Bone marrow (tissue), 2 donors: ENCODE results near the gene TEF.
"Not testable (repeated sequence)": the region's sequence is repeated elsewhere in the genome, so short reads cannot be mapped to it uniquely, and the experiment has no call there.

Source experiments
- DNase-seq, 2 donors: peaks; one replicate each; lab custom pipeline; 2025; lab: John Stamatoyannopoulos, UW

Gene TEF

GRCh38 chr22:41383085-41383484 is 1.3 kb downstream of the TEF start:
- no peak for DNase-seq

- DNase-seq: no peak
Measured at GRCh38 chr22:41384128-41384527, 2.4 kb downstream of the TEF start.

- DNase-seq: no peak
Measured at GRCh38 chr22:41387341-41387740, 5.6 kb downstream of the TEF start.

- no peak for DNase-seq
Measured at GRCh38 chr22:41394012-41394356, 12.2 kb downstream of the TEF start.

- DNase-seq: no peak
Measured at GRCh38 chr22:41395531-41396240, 13.9 kb downstream of the TEF start.

GRCh38 chr22:41397143-41397811 is 15.5 kb downstream of the TEF start:
- no peak for DNase-seq

GRCh38 chr22:41398921-41399320 is 17.2 kb downstream of the TEF start:
- no peak for DNase-seq

- peak in 1 of 2 donors; percentile 18 for DNase-seq
Measured at GRCh38 chr22:41401781-41402648, 20.3 kb downstream of the TEF start.

- DNase-seq: not testable (repeated sequence)
Measured at GRCh38 chr22:41402851-41403250, 21.1 kb downstream of the TEF start.

- peak; percentile 53 to 91 for DNase-seq
Measured at GRCh38 chr22:41403532-41404318, 22.0 kb downstream of the TEF start.

GRCh38 chr22:41405588-41405987 is 23.8 kb downstream of the TEF start:
- no peak for DNase-seq

- no peak for DNase-seq
Measured at GRCh38 chr22:41406410-41406809, 24.7 kb downstream of the TEF start.

- no peak for DNase-seq
Measured at GRCh38 chr22:41407433-41407832, 25.7 kb downstream of the TEF start.

- DNase-seq: no peak
Measured at GRCh38 chr22:41408665-41409064, 26.9 kb downstream of the TEF start.

- DNase-seq: no peak
Measured at GRCh38 chr22:41410311-41410751, 28.6 kb downstream of the TEF start.

GRCh38 chr22:41411021-41411851 is 29.5 kb downstream of the TEF start:
- DNase-seq: no peak

GRCh38 chr22:41415554-41415953 is 33.8 kb downstream of the TEF start:
- no peak for DNase-seq

- no peak for DNase-seq
Measured at GRCh38 chr22:41417622-41418390, 36.1 kb downstream of the TEF start.

- no peak for DNase-seq
Measured at GRCh38 chr22:41418717-41419116, 37.0 kb downstream of the TEF start.

GRCh38 chr22:41425660-41426365 is 44.1 kb downstream of the TEF start:
- DNase-seq: no peak
